Spinal cord (tissue), 10 donors: ENCODE measurements around the gene STARD7. TPM values are rescaled to one million over a fixed set of nuclear protein-coding genes. Genes with fewer than 3 reads are reported as not detected.
"Not testable (repeated sequence)": the region's sequence is repeated elsewhere in the genome, so short reads cannot be mapped to it uniquely, and the experiment has no call there.

Experiments used
- DNase-seq, 6 donors: peaks; one replicate each; pipeline versions ENCODE4 v3.0.0 to v3.0.0-alpha.2; 2013 to 2015; ENCODE audit warnings: low spot score in 6 of 6, low read depth in 4 of 6
- H3K27ac ChIP-seq: one replicate; pipeline ENCODE4 v1.5.1; 2013; ENCODE audit warnings: low read depth, low read length, control low read depth
- H3K27me3 ChIP-seq: one replicate; pipeline ENCODE4 v1.6.1; 2013; ENCODE audit warnings: low read length; ENCODE audit not compliant: control insufficient read depth, insufficient read depth
- H3K36me3 ChIP-seq: one replicate; pipeline ENCODE4 v1.6.1; 2013; ENCODE audit warnings: low read length; ENCODE audit not compliant: control insufficient read depth, insufficient read depth
- H3K4me1 ChIP-seq: one replicate; pipeline ENCODE4 v1.6.1; 2013; ENCODE audit warnings: low read length; ENCODE audit not compliant: control insufficient read depth, insufficient read depth
- H3K4me3 ChIP-seq: one replicate; pipeline ENCODE4 v1.5.1; 2013; ENCODE audit warnings: low read depth, low read length, control low read depth
- H3K9me3 ChIP-seq: one replicate; pipeline ENCODE4 v1.6.1; 2013; ENCODE audit warnings: low read length; ENCODE audit not compliant: control insufficient read depth, insufficient read depth
- WGBS: methylation state at CpG from one replicate; pipeline ENCODE4 v1.1.5; 2013; ENCODE audit warnings: missing lambda C conversion rate; ENCODE audit not compliant: insufficient coverage; 5-methylcytosine and 5-hydroxymethylcytosine counted together
- polyA plus RNA-seq, 2 donors: library from polyadenylated mRNA; unstranded; fragments of 120-200 nt; gene quantifications; one replicate each; pipeline ENCODE4 v1.2.1, GENCODE V29; 2013; ENCODE audit not compliant: insufficient read length in 2 of 2
- total RNA-seq, 2 donors: library from RNA; depleted of rRNA in 1 of 2; stranded (reverse); fragments of 120-200 nt in 1 of 2; fragments of >200 nt in 1 of 2; gene quantifications; one replicate each; pipeline versions ENCODE4 v1.2.3 to v1.2.4, GENCODE V29; 2013 to 2014
- donor health status: healthy.

STARD7 gene
- total and polyA plus RNA-seq, 4 donors = 133 to 162 (median 147) TPM

DNA sequence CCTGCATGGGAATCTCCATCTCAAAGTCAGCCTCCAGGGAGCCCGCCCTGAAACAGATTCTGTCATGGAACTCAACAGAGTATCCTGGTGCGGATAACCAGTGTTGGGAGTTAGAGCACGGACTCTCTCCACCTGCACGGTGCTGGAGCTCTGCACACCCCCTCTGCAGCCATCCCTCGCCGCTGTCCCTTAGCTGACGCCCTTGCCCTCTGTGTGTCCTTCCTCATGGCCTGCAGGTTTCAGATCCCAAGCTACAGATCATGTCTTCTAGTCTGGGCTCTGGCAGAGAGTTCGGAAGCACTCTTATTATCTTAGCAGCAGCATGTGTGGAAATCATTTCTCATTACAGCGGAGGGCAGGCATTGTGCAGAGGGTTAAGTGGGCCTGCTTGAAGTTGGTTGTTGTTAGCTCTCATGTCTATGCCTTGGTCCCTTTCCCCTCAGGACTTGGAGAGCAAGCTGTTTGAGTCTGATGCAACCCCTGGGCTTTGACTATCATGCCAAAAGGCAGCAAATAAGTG is 31.2 kb upstream of the STARD7 start:
- 85% methylated on average over 7 of the region's 9 CpGs for WGBS
- no peak overlapping the region for H3K27ac ChIP-seq

GRCh38 chr2:96239091-96239490 is 30.5 kb upstream of the STARD7 start:
- H3K27ac ChIP-seq = no peak overlapping the region

More for the DNA sequence above, 31.2 kb upstream of the STARD7 start:
- Histone ChIP-seq H3K9me3 (no peaks in the 10 kb centered on the region), H3K36me3 (peaks cover 7% of the 10 kb centered on the region), H3K27me3 (no peaks in the 10 kb centered on the region), H3K4me3 (no peak overlapping the region), H3K4me1 (no peaks in the 10 kb centered on the region)
- no peak for DNase-seq

DNA sequence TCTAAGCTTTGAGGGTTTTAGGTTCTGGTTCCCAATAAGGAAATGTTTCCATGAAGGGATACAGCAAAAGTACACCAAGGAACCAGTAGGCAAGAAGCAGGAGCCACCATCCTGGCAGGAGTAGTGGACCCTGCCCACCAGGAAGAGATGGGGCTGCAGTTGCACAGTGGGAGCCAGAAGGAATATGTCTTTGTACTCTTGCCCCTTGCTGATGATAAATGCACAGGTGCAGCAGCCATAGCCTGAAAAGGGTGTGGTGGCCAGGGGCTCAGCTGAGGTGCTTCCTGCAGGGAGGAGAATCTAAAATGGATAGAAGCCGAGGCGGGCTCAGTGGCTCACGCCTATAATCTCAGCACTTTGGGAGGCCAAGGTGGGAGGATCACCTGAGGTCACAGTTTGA is 29.6 kb upstream of the STARD7 start:
- Histone ChIP-seq H3K4me1 (no peaks in the 10 kb centered on the region), H3K4me3 (no peak overlapping the region), H3K27me3 (no peaks in the 10 kb centered on the region), H3K9me3 (no peaks in the 10 kb centered on the region), H3K36me3 (peaks cover 7% of the 10 kb centered on the region), H3K27ac (no peak overlapping the region)
- no CpG with 5 or more reads among the region's 3 CpGs for WGBS
- DNase-seq = no peak

More at GRCh38 chr2:96239091-96239490, 30.5 kb upstream of the STARD7 start:
- Histone ChIP-seq H3K27me3 (no peaks in the 10 kb centered on the region), H3K36me3 (peaks cover 7% of the 10 kb centered on the region), H3K4me1 (no peaks in the 10 kb centered on the region), H3K4me3 (no peak overlapping the region), H3K9me3 (no peaks in the 10 kb centered on the region)
- DNase-seq = no peak
- WGBS = 82% methylated on average over 2 of the region's 3 CpGs

GRCh38 chr2:96236882-96237281 is 28.3 kb upstream of the STARD7 start:
- H3K27me3 ChIP-seq = no peaks in the 10 kb centered on the region
- peaks cover 7% of the 10 kb centered on the region for H3K36me3 ChIP-seq
- no peak for DNase-seq
- H3K4me3 ChIP-seq = no peak overlapping the region
- no peaks in the 10 kb centered on the region for H3K9me3 ChIP-seq
- no peak overlapping the region for H3K27ac ChIP-seq
- H3K4me1 ChIP-seq = no peaks in the 10 kb centered on the region
- WGBS = no CpG with 5 or more reads among the region's 1 CpG

- H3K27ac ChIP-seq = no peak overlapping the region
- H3K36me3 ChIP-seq = no peaks in the 10 kb centered on the region
- H3K9me3 ChIP-seq = no peaks in the 10 kb centered on the region
- no peaks in the 10 kb centered on the region for H3K4me1 ChIP-seq
- no peak overlapping the region for H3K4me3 ChIP-seq
- no peak for DNase-seq
- WGBS = 72% methylated on average over 3 of the region's 4 CpGs
- no peaks in the 10 kb centered on the region for H3K27me3 ChIP-seq
Measured at GRCh38 chr2:96233880-96234316, 25.3 kb upstream of the STARD7 start.

- DNase-seq = no peak
- no peaks in the 10 kb centered on the region for H3K4me1 ChIP-seq
- no peaks in the 10 kb centered on the region for H3K27me3 ChIP-seq
- no peak overlapping the region for H3K4me3 ChIP-seq
- H3K27ac ChIP-seq = no peak overlapping the region
- H3K36me3 ChIP-seq = no peaks in the 10 kb centered on the region
- 93% methylated on average over 3 of the region's 6 CpGs for WGBS
- no peaks in the 10 kb centered on the region for H3K9me3 ChIP-seq
Measured at GRCh38 chr2:96233436-96233835, 24.8 kb upstream of the STARD7 start.

- H3K9me3 ChIP-seq = no peaks in the 10 kb centered on the region
- no peak overlapping the region for H3K4me3 ChIP-seq
- no peaks in the 10 kb centered on the region for H3K27me3 ChIP-seq
- no peak overlapping the region for H3K27ac ChIP-seq
- 93% methylated on average over 4 of the region's 4 CpGs for WGBS
- no peaks in the 10 kb centered on the region for H3K4me1 ChIP-seq
- no peak for DNase-seq
- no peaks in the 10 kb centered on the region for H3K36me3 ChIP-seq
Measured at GRCh38 chr2:96231316-96231715, 22.7 kb upstream of the STARD7 start.

DNA sequence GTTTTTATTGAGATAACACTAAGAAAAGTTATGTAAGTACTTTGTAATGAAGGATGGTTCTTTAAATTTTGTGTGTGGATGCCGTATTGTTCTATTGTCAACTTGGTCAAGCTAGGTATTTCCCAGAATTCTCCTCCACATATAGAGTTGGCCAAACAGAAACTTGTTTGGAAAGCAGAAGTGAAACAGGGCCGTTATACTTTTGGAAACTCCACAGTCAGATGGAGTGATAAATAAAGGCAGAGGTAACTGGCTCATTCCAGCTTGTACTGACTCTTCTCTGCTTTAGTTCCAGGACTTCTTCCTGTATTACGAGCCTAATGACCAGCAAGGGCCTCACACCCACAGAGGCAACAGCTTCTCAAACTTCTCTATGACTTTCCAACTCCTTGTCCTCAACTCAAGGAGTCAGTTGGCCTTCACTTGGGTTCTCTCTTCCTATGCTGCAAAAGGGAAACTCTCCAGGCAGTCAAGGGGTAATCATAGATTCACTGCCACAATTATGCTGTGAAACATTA is 16.4 kb upstream of the STARD7 start:
- 90% methylated on average over 2 of the region's 3 CpGs for WGBS
- peak overlapping the region; percentile 36 for H3K27ac ChIP-seq
- DNase-seq = no peak

DNA sequence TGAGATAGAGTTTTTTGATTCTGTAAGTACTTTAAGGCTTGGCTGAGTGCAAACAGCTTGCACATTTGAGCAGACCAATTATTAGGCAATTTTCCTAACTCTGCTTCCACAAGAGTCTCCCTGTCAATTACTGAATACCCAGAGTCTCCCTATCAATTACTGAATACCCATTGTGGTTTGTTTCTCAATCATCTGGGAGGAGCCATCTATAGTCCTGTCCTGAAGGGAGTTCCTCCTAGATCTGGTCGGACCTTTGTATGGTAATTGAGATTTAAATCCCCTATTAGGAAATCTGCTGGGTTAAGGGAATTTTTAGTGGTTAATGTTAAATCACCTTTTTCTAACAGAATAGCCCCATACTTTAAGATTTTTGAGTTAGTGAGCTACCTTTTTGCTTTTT is 12.5 kb upstream of the STARD7 start:
- DNase-seq, H3K27me3 ChIP-seq: not testable (repeated sequence)

More for the DNA sequence above, 16.4 kb upstream of the STARD7 start:
- Histone ChIP-seq H3K27me3 (no peaks in the 10 kb centered on the region), H3K36me3 (no peaks in the 10 kb centered on the region), H3K4me3 (no peak overlapping the region), H3K9me3 (no peaks in the 10 kb centered on the region), H3K4me1 (no peaks in the 10 kb centered on the region)

GRCh38 chr2:96219959-96220358 is 11.3 kb upstream of the STARD7 start:
- not testable (repeated sequence) for H3K4me1 ChIP-seq, H3K27me3 ChIP-seq, H3K36me3 ChIP-seq, DNase-seq, H3K27ac ChIP-seq, H3K4me3 ChIP-seq, H3K9me3 ChIP-seq
- WGBS = 87% methylated on average over 4 of the region's 4 CpGs

More for the DNA sequence above, 12.5 kb upstream of the STARD7 start:
- H3K4me3 ChIP-seq, H3K36me3 ChIP-seq, H3K4me1 ChIP-seq, H3K9me3 ChIP-seq, H3K27ac ChIP-seq: not testable (repeated sequence)
- no CpG with 5 or more reads among the region's 1 CpG for WGBS
